ENCODE results near the gene TCP11L2.

Gene TCP11L2

GRCh38 chr12:106301611-106302321 is 767 bp upstream of the TCP11L2 start:
- Histone ChIP-seq H3K4me1 (ENCODE audit: control insufficient read depth in 1 of 2, insufficient read depth in 1 of 2, low read depth in 1 of 2, low read length in 1 of 2) (peaks cover 47 to 56% of the 10 kb centered on the region in 2 experiments), H3K9me3 (no peaks in the 10 kb centered on the region), H3K36me3 (no peaks in the 10 kb centered on the region), H3K27me3 (no peaks in the 10 kb centered on the region), H3K27ac (peak overlapping the region; percentile 99), H3K4me3 (ENCODE audit: low read depth in 1 of 2, low read length in 1 of 2) (peak overlapping the region; percentile 95 to 97)
- TF ChIP-seq CTCF (IDR thresholded peaks at IDR 0.05), result no peak

GRCh38 chr12:106303202-106303820 is 778 bp downstream of the TCP11L2 start:
- Histone ChIP-seq H3K36me3 (peaks cover 12% of the 10 kb centered on the region), H3K4me3 (ENCODE audit: low read depth in 1 of 2, low read length in 1 of 2) (peak overlapping the region; percentile 95 to 97), H3K27ac (peak overlapping the region; percentile 99), H3K27me3 (no peaks in the 10 kb centered on the region), H3K4me1 (ENCODE audit: control insufficient read depth in 1 of 2, insufficient read depth in 1 of 2, low read depth in 1 of 2, low read length in 1 of 2) (peaks cover 62 to 66% of the 10 kb centered on the region in 2 experiments), H3K9me3 (no peaks in the 10 kb centered on the region)
- peak; percentile 54 for TF ChIP-seq CTCF (IDR thresholded peaks at IDR 0.05)

- TF ChIP-seq CTCF (IDR thresholded peaks at IDR 0.05), result no peak
- Histone ChIP-seq H3K27ac (peak overlapping the region; percentile 99), H3K4me1 (ENCODE audit: control insufficient read depth in 1 of 2, insufficient read depth in 1 of 2, low read depth in 1 of 2, low read length in 1 of 2) (peaks cover 69 to 73% of the 10 kb centered on the region in 2 experiments), H3K27me3 (no peaks in the 10 kb centered on the region), H3K9me3 (no peaks in the 10 kb centered on the region), H3K4me3 (ENCODE audit: low read depth in 1 of 2, low read length in 1 of 2) (peak overlapping the region; percentile 95 to 97), H3K36me3 (peaks cover 12% of the 10 kb centered on the region)
Measured at GRCh38 chr12:106304001-106304421, 1.5 kb downstream of the TCP11L2 start.

GRCh38 chr12:106304797-106305196 is 2.3 kb downstream of the TCP11L2 start:
- Histone ChIP-seq H3K4me3 (ENCODE audit: low read depth in 1 of 2, low read length in 1 of 2) (peak overlapping the region; percentile 95 to 97), H3K36me3 (peaks cover 15% of the 10 kb centered on the region), H3K4me1 (ENCODE audit: control insufficient read depth in 1 of 2, insufficient read depth in 1 of 2, low read depth in 1 of 2, low read length in 1 of 2) (peaks cover 77 to 81% of the 10 kb centered on the region in 2 experiments), H3K27ac (peak overlapping the region; percentile 99), H3K9me3 (no peaks in the 10 kb centered on the region), H3K27me3 (no peaks in the 10 kb centered on the region)
- TF ChIP-seq CTCF (IDR thresholded peaks at IDR 0.05), result no peak

GRCh38 chr12:106305376-106305775 is 2.8 kb downstream of the TCP11L2 start:
- Histone ChIP-seq H3K9me3 (no peaks in the 10 kb centered on the region), H3K4me3 (ENCODE audit: low read depth in 1 of 2, low read length in 1 of 2) (peak overlapping the region; percentile 95 to 97), H3K27me3 (no peaks in the 10 kb centered on the region), H3K36me3 (peaks cover 20% of the 10 kb centered on the region), H3K4me1 (ENCODE audit: control insufficient read depth in 1 of 2, insufficient read depth in 1 of 2, low read depth in 1 of 2, low read length in 1 of 2) (peaks cover 83 to 87% of the 10 kb centered on the region in 2 experiments), H3K27ac (peak overlapping the region; percentile 99)
- TF ChIP-seq CTCF (IDR thresholded peaks at IDR 0.05), result no peak

Measured in neutrophil (primary cell).